ENCODE measurements around the gene MBNL1. TPM values are rescaled to one million over a fixed set of nuclear protein-coding genes. Genes with fewer than 3 reads are reported as not detected.

The MBNL1 gene
- total and polyA plus RNA-seq, 2 of the 13 experiments (the other 11 are each of a cell fraction or from before 2014, with no cell fraction given) = 27.1 to 55.4 TPM

GRCh38 chr3:152466784-152467183 lies 198.1 kb downstream of the MBNL1 start (continued):
- TF ChIP-seq TRIM22 (IDR thresholded peaks at IDR 0.05) (no peak), HMGXB4 (CRISPR knock-in tag; IDR thresholded peaks at IDR 0.05; ENCODE audit: borderline replicate concordance in 1 of 2, low read depth in 1 of 2) (no peak), ZSCAN12 (CRISPR knock-in tag; IDR thresholded peaks at IDR 0.05) (no peak), CBX1 (IDR thresholded peaks at IDR 0.05; ENCODE audit: low read depth) (no peak), ZMAT3 (CRISPR knock-in tag; conservative IDR thresholded peaks at IDR 0.05) (no peak), KDM1A (CRISPR knock-in tag; IDR thresholded peaks at IDR 0.05) (no peak), ZNF780A (CRISPR knock-in tag; IDR thresholded peaks at IDR 0.05) (no peak), NPAS2 (CRISPR knock-in tag; IDR thresholded peaks at IDR 0.05; ENCODE audit: borderline replicate concordance) (no peak), NFKBIZ (CRISPR knock-in tag; IDR thresholded peaks at IDR 0.05) (no peak), U2AF2 (IDR thresholded peaks at IDR 0.05; ENCODE audit: low read depth, low read length) (no peak), PPARG (CRISPR knock-in tag; conservative IDR thresholded peaks at IDR 0.05) (peak; percentile 43; the same call in 1 of the 2 replicates), ATF7 (IDR thresholded peaks at IDR 0.05) (0 out of 2 replicates have a peak, but pooled peaks have one; percentile 8), ATF7 (CRISPR knock-in tag; IDR thresholded peaks at IDR 0.05) (no peak), EP300 (IDR thresholded peaks at IDR 0.05; ENCODE audit: low read depth in 2 of 2, low read length in 2 of 2) (0 out of 4 replicates have a peak, but pooled peaks of 1 of the 2 experiments have one; percentile 38), EP300 (CRISPR knock-in tag; IDR thresholded peaks at IDR 0.05; ENCODE audit: borderline replicate concordance) (no peak), ZNF343 (CRISPR knock-in tag; IDR thresholded peaks at IDR 0.05) (no peak), CEBPG (CRISPR knock-in tag; IDR thresholded peaks at IDR 0.05) (peak; percentile 29; the same call in 1 of the 2 replicates), PCBP1 (IDR thresholded peaks at IDR 0.05; ENCODE audit: borderline replicate concordance, low read depth, low read length) (no peak), ZNF691 (CRISPR knock-in tag; IDR thresholded peaks at IDR 0.05; ENCODE audit: borderline replicate concordance, low read depth) (no peak), SRF (IDR thresholded peaks at IDR 0.05; ENCODE audit: low read depth, low read length) (no peak), ZNF510 (CRISPR knock-in tag; IDR thresholded peaks at IDR 0.05; ENCODE audit: low read depth) (no peak), ZNF605 (CRISPR knock-in tag; IDR thresholded peaks at IDR 0.05) (no peak), BRCA1 (CRISPR knock-in tag; IDR thresholded peaks at IDR 0.05) (no peak), ZBTB42 (CRISPR knock-in tag; IDR thresholded peaks at IDR 0.05) (no peak), POLR2AphosphoS2 (IDR thresholded peaks at IDR 0.05; ENCODE audit: low read depth, low read length) (no peak), GZF1 (CRISPR knock-in tag; IDR thresholded peaks at IDR 0.05) (no peak), STAT6 (CRISPR knock-in tag; IDR thresholded peaks at IDR 0.05; ENCODE audit: borderline replicate concordance) (no peak), ZNF230 (CRISPR knock-in tag; IDR thresholded peaks at IDR 0.05) (no peak)
